Skin of body (tissue), 2 donors: ENCODE data around the gene AHCYL1. TPM values are rescaled to one million over a fixed set of nuclear protein-coding genes. Genes with fewer than 3 reads are reported as not detected.
"Not testable (repeated sequence)": the region's sequence is repeated elsewhere in the genome, so short reads cannot be mapped to it uniquely, and the experiment has no call there.

Source experiments
- DNase-seq: peaks from one replicate; lab custom pipeline; 2025; lab: John Stamatoyannopoulos, UW
- total RNA-seq: library from RNA; depleted of rRNA; stranded (reverse); fragments of >200 nt; gene quantifications from one replicate; pipeline ENCODE4 v1.2.3, GENCODE V29; 2014

AHCYL1 gene
- total RNA-seq, 1 donor from 2014 or later: 40.5 TPM

DNA sequence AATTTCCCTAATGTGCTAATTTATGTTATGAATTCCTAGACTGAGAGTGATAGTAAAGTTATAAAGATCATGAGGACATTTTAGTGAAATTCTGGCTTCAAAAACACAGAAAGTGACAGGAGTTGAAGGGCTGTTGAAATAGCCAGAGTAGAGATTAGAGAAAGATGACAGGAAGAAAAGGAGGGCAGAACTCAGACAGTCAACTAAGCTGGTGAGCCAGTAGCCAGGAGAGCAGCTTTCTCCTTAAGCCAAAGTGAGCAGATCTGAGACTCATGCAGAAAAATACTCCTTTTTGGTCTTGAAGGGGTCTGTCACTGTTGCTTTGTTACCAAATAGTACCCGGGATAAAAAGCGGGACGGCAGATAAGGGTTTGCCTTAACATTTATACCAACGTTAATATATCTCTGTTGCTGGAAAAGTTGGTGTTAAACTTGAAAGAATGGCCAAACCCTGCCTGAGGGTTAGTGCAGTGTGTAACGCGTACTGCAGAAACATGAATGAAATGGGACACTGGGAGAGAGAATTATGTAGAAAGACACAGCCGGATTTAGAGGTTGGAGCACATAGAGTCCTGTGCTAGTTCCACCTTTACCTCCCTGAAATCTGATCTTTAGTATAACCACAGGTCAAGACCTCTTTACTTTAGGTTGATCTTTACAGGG, 12.8 kb downstream of the AHCYL1 start:
- DNase-seq: no peak

DNA sequence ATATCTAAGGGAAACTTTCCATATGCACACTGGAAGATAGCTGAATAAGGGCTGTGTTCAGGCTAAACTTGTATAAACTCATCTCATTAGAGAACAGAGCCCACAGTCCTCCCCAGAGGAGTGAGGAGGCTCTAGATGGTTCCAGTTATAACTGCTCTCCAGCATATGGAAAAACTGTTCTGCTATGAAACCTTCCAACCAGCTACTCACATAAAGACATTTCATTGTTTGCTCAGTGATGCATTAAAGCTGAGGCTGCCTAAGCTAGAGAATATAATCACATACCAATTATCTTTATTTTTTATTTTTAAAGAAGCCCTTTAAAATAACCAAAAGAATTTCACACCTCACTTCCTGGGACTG, 13.3 kb downstream of the AHCYL1 start:
- DNase-seq: no peak

DNA sequence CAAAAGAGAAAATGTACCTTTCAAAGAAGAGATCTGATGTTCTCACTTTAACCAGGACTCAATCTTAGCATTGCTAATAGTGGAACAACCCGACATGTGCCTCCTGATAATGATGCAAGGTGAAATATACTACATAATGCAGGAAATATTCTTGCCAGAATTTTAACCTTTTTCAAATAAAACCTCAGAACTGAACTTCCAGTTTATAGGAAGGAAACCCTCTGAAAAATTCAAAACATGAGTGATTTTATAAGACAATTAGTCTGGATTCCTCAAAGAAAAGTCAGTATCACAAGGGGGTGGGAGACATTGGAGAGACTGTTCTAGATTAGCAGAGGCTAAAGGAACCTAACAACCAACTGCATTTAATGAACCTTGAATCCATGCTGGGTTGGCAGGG, 18.1 kb downstream of the AHCYL1 start:
- no peak for DNase-seq

DNA sequence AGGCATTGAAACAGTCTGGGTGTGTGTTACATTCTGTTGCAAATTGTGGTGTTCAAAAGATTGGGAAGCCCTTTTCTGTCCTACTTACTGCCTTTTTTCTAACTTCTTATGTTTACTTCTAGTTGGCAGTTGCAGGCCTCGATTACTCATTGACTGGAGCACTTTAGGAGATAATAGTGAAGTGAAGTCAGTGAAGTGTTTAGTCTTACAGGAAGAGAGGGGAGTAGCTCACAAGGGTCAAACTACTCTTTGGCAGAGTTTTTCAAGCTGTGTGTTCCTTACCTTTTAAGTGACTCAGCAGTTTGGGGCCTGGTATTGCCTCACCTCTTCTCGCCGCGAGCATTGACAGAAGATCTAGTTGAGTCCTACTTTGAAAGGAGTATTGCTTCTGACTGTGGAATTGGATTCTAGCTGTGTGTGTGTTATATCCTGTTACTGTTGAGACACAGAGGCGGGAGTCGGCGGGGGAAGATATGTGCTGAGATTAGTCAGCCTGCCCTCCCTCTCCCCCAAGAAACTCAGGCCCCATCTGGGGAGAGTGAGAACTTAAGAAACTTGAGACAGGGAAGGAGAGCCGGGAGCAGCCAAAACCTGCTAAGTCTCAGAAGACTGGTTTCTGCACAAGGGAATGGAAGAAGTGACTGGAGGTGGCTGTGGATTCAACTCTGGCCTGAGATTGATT, 19.3 kb downstream of the AHCYL1 start:
- DNase-seq: peak; percentile 25

DNA sequence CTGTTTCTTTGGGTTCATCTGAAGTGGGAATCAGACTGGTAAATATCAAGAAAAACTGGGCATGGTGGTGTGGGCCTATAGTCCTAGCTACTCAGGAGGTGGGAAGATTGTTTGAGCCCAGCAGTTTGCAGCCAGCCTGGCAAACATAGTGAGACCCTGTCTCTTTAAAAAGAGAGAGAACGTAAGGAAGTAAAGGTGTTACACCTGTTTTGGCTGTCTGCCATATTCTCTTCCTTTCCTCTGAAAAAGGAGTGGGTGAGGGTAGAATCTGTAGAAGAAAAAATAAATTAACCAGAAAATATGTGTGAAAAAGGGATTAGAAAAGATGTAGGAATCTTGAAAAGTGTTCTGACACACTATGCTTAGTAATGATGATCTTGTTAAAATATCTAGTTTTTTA, 20.0 kb downstream of the AHCYL1 start:
- no peak for DNase-seq

DNA sequence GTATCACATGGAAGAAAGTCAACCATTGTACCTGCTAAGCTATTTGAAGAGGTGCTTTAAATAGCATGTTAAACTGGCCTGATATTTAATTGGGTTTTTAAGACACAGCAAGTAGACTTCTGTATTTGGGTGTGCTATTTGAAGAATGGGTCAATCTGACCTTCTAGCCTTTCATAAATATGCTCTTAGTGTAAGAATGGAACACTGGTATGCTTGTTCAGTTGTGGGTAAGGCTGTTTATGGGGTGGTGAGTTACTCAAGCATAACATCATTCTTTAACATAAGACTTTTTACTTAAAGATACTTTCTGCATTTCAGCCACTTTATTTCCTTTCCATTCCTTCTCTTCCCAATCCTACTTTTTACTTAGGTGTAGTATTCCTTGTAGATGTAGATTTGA, 21.4 kb downstream of the AHCYL1 start:
- DNase-seq: no peak

DNA sequence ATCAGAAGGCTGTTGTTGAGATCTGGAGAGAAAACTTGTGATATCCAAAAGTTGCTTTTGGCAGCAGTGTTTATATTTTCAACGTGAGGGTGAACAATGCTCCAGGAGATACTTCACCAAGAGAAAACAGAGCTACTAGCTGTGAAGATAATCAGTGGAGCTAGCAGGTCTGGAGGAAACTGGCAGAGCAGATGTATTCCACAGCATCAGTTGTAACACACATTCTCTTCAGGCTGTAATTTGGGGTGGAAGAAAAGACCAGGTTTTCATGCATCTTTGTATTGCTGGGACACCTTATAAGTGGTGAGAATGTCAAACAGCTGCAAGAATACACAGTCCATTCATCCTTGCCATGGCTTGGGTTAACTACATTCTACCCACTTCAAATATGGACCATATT, 22.0 kb downstream of the AHCYL1 start:
- no peak for DNase-seq

DNA sequence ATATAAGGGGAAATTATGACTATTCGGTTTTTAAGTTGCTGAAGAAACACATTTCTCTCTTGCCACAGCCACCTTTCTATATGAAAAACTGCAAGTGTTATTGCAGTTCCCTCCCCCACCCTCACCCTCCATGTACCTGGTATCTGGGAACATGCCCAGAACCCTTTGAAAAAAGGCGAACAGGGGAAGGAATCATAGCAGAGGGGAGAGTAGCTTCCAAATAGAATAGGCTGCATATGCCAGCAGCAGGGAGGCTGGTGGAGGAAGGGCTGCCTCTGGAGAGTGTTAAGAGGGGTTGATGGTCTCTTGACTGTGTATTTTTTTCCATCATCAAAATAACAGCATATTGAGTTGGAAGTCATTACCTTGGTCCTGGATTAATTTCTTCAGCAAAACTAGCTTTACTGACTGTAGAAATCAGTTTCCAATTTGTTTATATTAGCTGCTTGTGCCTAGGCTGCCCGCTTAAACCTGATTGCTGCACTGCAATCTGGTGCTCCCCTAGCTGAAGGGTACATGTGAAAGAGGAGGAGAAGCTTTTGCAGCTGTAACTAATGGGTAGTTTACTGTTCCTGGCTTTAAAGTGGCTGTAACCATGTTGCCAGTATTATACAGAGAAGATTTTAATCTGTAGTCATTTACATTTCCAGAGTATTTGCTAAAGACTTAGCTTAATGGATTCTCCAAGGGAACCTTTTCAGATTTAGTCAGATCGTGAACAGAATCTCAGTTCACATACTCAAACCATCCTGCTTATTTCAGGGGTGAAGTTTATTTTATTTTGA, 22.7 kb downstream of the AHCYL1 start:
- DNase-seq: no peak

DNA sequence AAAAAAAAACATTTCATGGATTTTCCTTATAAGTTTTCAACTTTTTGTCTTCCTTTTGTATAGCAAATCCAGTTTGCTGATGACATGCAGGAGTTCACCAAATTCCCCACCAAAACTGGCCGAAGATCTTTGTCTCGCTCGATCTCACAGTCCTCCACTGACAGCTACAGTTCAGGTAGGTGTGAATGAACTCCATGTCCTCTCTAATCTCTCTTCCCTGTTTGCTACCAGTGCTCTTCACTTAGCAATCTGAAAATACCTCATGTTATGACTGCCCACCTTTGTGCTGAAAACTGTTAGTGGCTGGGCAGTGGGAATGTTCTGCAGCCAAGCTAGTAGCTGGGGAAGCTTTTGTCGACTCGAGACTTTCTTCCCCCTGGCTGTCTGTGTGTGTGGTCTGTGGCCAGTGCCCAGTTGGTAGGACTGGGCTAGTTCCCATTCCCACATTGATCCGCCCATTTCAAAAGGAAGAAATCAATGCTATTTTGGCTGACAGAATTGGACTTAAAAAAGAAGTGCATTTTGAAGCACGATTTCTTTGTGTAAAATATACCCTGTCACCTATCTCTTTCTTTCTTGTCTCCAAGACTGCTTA, 24.5 kb downstream of the AHCYL1 start:
- DNase-seq: no peak

DNA sequence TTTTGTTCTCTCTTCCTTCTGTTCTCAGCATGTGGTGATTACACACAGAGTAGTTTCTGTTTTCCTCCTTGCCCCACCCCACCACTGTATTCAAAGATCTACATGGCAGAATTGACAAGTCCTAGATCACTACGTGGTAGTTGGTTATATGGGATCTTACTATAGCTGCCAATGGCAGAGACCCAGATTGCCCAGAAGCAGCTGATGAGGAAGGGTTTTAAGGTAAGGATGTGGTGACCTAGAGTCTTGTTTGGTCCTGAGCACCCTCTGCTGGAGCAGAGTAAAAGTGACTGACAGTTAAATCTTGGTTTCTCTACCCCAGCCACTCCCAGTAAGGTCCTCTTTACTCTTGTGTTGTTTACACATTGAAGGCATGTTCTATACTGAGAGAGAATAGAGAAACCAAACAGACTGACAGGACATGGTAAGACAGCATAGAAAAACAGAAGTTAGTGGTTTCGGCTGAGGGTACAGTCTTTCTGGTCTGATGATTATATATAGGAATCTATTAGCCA, 27.0 kb downstream of the AHCYL1 start:
- no peak for DNase-seq

DNA sequence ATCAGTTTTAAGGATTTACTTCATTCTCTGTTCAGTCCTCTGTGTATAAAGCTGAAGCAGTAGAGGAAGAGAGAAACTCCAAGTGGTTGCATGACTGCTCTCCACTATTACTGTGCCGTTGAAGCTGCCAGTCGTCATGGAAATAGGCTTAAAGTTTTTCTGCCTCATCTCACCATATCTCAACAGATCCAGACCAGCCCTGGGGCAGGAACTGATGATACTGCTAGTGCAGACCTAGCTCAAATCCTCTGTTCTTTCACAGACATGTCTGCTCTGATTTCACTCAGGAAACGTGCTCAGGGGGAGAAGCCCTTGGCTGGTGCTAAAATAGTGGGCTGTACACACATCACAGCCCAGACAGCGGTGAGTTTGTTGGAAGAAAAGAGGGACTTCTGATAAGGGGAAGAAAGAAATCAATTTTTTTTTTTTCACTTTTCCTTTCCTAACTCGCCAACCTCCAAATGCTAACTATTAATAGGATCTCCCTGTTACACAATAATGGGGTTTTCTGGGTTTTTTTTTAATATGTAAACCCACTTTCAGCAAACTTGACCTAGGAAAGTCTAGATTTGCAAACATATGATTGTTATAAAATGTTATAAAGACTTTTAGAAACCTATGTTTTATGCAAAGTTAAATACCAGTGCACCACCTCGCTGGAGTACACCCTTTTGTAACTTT, 27.7 kb downstream of the AHCYL1 start:
- DNase-seq: no peak

DNA sequence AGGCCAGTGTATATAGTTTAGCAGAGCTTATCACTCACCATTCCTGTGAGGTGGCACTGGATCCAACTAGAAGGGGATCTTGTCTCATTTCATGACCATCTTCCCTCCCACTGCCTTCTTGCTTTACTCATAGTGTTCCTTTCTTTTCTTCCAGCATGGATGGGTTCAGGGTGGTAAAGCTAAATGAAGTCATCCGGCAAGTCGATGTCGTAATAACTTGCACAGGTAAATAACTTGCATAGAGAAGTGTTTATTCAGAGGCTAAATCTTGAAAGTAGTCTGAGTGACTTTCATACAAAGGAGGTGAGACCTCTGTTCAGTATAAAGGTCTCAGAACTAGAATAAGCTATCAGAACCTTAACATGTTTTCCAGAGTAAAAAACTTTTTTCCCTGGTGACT, 33.2 kb downstream of the AHCYL1 start:
- DNase-seq: no peak

DNA sequence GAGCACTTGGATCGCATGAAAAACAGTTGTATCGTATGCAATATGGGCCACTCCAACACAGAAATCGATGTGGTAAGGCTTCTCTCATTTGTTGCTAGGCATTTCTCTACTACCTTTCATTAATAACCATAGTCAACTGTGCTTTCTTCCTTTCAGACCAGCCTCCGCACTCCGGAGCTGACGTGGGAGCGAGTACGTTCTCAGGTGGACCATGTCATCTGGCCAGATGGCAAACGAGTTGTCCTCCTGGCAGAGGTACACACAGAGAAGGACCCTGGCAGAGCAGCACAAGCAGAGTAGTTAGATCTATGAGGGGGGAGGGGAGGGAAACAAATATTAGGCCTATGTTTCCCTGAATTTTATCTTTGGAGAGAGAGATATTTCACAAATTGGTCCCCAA, 33.8 kb downstream of the AHCYL1 start:
- DNase-seq: no peak

DNA sequence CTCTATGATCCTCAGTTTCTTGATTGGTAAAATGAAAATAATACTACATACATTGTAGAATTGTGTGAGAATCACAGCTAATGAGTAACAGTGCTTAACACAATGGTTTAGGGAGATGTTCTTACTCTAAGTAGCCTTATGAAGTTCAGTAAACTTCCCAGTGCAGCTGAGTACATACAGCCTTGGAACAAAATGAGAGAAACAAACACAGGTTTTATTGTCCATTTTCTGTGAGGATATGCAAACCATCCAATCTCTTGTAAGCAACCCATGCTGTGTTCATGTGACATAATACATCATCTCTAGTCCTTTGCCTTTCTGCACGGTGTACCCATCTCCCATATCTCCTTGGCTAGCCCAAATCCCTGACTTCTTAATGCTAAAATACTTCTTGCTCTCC, 35.2 kb downstream of the AHCYL1 start:
- DNase-seq: no peak

DNA sequence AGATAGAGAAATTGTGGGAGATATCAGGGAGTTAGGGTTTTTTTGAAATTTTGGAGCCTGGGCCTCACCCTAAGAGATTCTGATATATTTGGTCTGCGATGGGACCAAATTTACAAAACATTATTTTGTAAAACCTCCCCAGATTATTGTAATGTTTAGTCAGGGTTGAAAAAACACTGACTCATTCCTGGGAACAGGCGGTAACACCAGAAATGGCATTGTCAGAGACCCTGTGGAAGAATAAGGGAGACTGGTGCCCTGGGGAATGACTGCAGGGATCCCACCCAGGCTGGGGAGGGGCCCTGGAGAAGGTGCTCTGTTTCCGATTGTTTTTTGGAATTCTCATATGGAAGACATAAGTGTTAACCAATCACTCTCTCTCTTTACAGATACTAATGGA, 36.7 kb downstream of the AHCYL1 start:
- no peak for DNase-seq

DNA sequence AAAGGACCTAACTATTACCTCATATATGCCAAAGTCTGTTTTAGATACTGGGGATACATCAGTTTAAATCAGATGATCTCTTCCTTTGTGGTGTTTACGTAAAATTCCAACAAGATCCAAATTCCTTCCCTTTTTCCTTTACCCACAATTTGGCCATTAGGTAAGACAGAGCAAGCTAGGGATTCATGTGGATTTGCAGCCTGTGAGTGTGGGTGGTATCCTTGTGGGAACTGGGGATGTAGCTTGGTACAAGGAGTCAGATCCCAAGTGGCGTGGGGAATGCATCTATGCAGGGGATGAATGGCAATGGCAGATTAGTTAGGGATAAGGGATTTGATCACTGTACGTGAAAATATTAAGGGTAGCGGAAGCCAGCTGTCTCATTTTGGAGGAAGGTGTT, 40.0 kb downstream of the AHCYL1 start:
- DNase-seq: no peak

DNA sequence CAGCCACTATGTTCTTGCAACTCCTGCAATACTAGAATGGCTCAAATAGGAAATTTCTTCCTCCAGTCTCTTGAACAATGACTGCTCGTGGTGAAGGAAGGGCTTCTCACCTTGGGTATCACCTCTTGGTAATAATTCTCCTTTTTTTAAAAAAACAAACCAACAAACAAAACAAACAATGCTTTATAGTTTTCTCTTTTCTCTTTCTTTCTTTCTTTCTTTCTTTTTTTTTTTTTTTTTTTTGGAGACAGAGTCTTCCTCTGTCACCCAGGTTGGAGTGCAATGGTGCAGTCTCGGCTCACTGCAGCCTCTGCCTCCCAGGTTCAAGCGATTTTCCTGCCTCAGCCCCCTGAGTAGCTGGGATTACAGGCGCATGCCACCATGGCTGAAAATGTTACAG, 46.1 kb downstream of the AHCYL1 start:
- DNase-seq: not testable (repeated sequence)

DNA sequence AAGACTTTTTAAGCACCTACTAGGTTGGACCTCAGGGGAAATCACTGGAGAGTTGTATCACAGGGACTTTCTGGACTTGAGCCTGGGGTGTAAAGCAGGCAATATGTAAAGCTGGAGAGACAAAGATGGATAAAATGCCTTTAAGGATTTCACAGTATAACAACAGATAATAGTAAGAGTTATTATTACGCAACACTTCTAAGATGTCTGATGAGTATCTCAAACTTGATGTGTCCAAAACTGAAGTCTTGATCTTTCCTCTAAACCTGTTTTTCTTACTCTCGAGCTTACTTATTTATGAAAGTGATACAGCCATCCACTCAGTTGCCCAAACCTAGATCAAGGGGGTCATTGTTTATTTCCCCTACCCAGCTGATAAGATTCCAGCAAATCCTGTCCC, 47.8 kb downstream of the AHCYL1 start:
- no peak for DNase-seq

DNA sequence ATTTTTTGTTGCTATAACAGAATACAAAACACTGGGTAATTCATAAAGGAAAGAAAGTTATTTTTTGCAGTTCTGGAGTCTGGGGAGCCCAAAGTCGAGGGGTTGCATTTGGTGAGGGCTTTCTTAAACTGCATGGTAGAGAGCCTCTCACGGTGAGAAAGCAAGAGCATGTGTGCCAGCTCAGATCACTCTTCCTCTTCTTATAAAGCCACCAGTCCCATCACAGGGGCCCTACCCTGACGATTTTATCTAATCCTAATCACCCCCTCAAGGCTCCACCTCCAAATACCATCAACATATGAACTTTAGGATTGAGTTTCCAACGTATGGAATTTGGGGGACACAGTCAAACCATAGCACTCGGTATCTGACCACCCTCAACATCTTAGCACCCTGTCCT, 48.9 kb downstream of the AHCYL1 start:
- no peak for DNase-seq

DNA sequence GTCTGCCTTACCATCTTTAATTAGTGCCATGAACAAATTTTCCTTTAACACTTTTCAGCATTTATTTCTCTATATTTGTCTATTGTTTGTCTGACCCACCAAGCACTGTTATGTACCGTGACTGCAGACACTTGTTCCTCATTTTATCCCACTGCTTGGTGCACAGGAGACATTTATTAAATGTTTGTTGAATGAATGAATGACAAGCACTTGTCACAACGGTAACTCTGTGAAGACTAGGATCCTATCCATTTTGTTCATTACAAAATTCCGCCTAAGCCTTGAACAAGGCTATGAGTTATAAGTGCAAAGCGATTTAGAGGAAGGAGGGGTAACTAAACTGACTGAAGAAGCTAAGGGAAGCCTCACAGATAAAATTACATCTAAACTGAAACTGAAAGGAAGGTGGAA, 49.5 kb downstream of the AHCYL1 start:
- no peak for DNase-seq

DNA sequence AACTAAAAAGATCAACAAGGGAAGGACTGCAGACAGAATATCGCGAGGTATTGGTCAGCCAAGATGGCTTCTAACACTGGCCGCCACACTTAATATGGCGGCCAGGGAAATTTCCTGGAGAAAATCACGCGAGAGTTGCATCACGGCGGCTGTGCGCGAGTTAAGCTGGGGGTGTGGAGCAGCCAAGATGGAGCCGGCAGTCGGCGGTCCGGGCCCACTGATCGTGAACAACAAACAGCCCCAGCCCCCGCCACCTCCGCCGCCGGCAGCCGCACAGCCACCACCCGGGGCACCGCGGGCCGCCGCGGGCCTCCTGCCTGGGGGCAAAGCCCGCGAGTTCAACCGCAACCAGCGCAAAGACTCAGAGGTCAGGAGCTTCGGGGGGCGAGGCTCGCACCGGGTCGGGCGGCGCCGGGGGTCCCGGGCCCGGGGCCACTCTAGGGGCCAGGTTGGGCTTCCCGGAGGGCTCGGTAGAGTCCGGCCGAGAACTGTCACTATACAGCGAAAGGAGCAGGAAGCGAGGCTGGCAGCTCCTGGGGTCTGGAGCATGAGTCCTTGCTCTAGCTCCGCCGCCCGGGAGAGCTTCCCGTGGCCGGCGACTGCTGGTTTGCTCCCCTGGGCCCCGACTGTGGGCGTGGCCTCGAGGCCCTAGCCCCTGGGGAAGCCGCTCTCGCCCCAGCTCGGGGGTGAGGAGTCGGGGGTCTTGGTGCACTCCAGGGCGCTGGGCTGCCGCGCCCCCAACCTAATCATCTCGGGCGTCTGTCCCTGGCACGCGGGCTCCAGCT, 50.1 kb downstream of the AHCYL1 start, which contains the start of gene STRIP1:
STRIP1 (plus strand) TSS at position 174 of the 785 bp plus-strand sequence; CDS start at position 188, 14 bp downstream.
- peak; percentile 96 for DNase-seq
